HepG2 (cell line): ENCODE measurements around the gene ATPAF1.

Source experiments
- CENPX ChIP-seq: sonication (generic); formaldehyde crosslinking; IDR thresholded peaks from 2 replicates; pipeline ENCODE4 v1.9.0; 2021; ENCODE audit warnings: mild to moderate bottlenecking, missing genetic modification reagents, moderate library complexity
- CTCF ChIP-seq: sonication (generic); formaldehyde crosslinking; IDR thresholded peaks from 2 replicates; pipeline ENCODE4 v1.5.0; 2020; ENCODE audit warnings: mild to moderate bottlenecking, missing genetic modification reagents, moderate library complexity
- EZH2 ChIP-seq: conservative IDR thresholded peaks from 2 replicates; pipeline ENCODE4 v1.6.1; 2012; ENCODE audit warnings: mild to moderate bottlenecking, low read depth, low read length, moderate library complexity
- HDAC2 ChIP-seq: sonication (generic); formaldehyde crosslinking; IDR thresholded peaks from 2 replicates; pipeline ENCODE4 v1.4.0; 2020; ENCODE audit warnings: missing genetic modification reagents
- HOXA3 ChIP-seq: sonication (generic); formaldehyde crosslinking; IDR thresholded peaks from 2 replicates; pipeline ENCODE4 v1.5.0; 2020; ENCODE audit warnings: missing genetic modification reagents
- TOPORS ChIP-seq: sonication (generic); formaldehyde crosslinking; IDR thresholded peaks from 2 replicates; pipeline ENCODE4 v1.8.0; 2023; ENCODE audit warnings: mild to moderate bottlenecking, missing genetic modification reagents
- ZBTB40 ChIP-seq, 2 experiments: fragments of 450-650 bp in 1 of 2; sonication (generic) in 1 of 2; formaldehyde crosslinking in 1 of 2; IDR thresholded peaks; 2 replicates each; pipeline versions ENCODE4 v1.6.1 to v1.8.0; 2016 to 2022; ENCODE audit warnings: antibody characterized with exemption in 1 of 2, mild to moderate bottlenecking in 1 of 2, missing genetic modification reagents in 1 of 2
- TF ChIP-seq, protein P1 (sequence below): sonication (generic); formaldehyde crosslinking; IDR thresholded peaks from 2 replicates; pipeline ENCODE4 v1.5.0; 2020; ENCODE audit warnings: missing genetic modification reagents
- TF ChIP-seq, protein P2 (sequence below): sonication (generic); formaldehyde crosslinking; IDR thresholded peaks from 2 replicates; pipeline ENCODE4 v1.5.0; 2020; ENCODE audit warnings: missing genetic modification reagents

DNA sequence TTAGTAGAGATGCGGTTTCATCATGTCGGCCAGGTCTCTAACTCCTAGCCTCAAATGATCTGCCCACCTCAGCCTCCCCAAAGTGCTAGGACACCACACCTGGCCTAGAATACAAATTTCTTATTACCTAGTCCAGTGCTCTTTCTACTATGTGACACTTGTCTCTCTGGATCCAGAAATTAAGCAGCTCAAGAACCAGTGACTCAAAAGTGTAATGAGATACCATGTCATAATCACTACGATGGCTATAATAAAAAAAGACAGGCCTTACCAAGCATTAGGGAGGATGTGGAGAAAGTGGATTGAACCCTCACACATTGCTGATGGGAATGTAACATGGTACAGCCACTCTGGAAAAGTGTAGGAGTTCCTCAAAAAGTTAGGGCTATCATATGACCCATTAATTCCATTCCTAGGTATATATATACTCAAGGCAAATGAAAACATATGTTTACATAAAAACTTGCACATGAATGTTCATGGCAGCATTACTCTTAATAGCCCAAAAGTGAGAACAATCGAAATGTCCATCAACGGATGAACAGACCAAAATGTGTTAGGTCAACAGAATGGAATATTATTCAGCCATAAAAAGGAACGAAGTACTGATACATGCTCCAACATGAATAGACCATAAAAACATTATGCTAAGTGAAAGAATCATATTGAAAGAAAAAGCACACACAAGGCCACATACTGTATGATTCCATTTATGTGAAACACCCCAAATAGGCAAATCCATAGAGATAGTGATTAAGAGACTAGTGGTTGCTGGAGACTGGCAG is 11.8 kb upstream of the ATPAF1 start:
- TF ChIP-seq, protein P1, sequence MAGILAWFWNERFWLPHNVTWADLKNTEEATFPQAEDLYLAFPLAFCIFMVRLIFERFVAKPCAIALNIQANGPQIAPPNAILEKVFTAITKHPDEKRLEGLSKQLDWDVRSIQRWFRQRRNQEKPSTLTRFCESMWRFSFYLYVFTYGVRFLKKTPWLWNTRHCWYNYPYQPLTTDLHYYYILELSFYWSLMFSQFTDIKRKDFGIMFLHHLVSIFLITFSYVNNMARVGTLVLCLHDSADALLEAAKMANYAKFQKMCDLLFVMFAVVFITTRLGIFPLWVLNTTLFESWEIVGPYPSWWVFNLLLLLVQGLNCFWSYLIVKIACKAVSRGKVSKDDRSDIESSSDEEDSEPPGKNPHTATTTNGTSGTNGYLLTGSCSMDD (CRISPR knock-in tag) = no peak
- TF ChIP-seq CENPX (no peak), ZBTB40 (IDR thresholded peaks at IDR 0.05) (no peak), ZBTB40 (CRISPR knock-in tag; IDR thresholded peaks at IDR 0.05) (no peak), TOPORS (no peak), HDAC2 (CRISPR knock-in tag) (no peak), EZH2 (no peak), CTCF (CRISPR knock-in tag) (no peak), HOXA3 (CRISPR knock-in tag) (no peak)
- TF ChIP-seq, protein P2, sequence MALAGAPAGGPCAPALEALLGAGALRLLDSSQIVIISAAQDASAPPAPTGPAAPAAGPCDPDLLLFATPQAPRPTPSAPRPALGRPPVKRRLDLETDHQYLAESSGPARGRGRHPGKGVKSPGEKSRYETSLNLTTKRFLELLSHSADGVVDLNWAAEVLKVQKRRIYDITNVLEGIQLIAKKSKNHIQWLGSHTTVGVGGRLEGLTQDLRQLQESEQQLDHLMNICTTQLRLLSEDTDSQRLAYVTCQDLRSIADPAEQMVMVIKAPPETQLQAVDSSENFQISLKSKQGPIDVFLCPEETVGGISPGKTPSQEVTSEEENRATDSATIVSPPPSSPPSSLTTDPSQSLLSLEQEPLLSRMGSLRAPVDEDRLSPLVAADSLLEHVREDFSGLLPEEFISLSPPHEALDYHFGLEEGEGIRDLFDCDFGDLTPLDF (CRISPR knock-in tag) = no peak
